Measurements from ENCODE around the gene CDH23. TPM values are rescaled to one million over a fixed set of nuclear protein-coding genes. Genes with fewer than 3 reads are reported as not detected.
A peak's percentile ranks its signal among the peaks of the same experiment; 100 is the strongest.

Gene CDH23
- total RNA-seq, 1 experiment from 2014 or later, result 0.07 TPM

DNA sequence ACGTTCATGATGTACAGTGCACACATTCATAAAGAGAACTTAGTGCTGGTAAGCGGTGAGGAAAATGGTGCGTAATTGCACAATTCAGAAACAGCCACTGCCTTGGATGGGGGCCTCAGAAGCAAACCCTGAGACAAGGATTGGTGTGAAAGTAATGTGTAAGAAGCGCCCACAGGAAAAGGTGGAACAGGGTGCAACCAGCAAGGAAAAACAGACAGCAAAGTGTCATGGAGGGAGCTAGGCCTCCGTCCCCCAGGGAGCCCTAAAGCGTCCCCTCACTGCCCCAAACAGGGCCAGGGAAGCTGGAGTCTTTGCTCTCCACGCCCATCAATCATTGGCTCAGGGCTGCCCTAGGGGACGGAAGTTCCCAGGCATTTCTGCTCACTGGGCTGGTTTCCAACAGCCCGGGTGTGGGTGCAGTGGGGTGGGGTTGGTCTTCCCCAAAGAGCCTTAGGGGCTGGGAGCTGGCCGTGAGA is 332.5 kb downstream of the CDH23 start:
- no peaks in the 10 kb centered on the region for H3K9me3 Mint-ChIP-seq (ENCODE audit: low read depth, unreplicated experiment)
- no peak overlapping the region for H3K4me3 Mint-ChIP-seq (ENCODE audit: low read depth, unreplicated experiment)
- H3K4me1 Mint-ChIP-seq (ENCODE audit: low read depth, unreplicated experiment), result peaks cover 26% of the 10 kb centered on the region
- CTCF ChIA-PET, result interaction anchor here (1.0 to 2.9 kb wide), 5 partner anchors 9 to 44 kb away, joined by 3 to 16 read pairs (median 4); partner anchors contain the start of gene VSIR
- peak; percentile 83 for DNase-seq
- intact Hi-C loops (cut with micrococcal nuclease; ENCODE audit: unreplicated experiment), result loop anchor here (2.0 to 5.0 kb wide), 2 partner anchors 38 to 83 kb away; no protein-coding TSS in a partner anchor
- TF ChIP-seq, protein P1, sequence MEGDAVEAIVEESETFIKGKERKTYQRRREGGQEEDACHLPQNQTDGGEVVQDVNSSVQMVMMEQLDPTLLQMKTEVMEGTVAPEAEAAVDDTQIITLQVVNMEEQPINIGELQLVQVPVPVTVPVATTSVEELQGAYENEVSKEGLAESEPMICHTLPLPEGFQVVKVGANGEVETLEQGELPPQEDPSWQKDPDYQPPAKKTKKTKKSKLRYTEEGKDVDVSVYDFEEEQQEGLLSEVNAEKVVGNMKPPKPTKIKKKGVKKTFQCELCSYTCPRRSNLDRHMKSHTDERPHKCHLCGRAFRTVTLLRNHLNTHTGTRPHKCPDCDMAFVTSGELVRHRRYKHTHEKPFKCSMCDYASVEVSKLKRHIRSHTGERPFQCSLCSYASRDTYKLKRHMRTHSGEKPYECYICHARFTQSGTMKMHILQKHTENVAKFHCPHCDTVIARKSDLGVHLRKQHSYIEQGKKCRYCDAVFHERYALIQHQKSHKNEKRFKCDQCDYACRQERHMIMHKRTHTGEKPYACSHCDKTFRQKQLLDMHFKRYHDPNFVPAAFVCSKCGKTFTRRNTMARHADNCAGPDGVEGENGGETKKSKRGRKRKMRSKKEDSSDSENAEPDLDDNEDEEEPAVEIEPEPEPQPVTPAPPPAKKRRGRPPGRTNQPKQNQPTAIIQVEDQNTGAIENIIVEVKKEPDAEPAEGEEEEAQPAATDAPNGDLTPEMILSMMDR (IDR thresholded peaks at IDR 0.05; ENCODE audit: unreplicated experiment), result no peak
- peak overlapping the region; percentile 38 for H3K27ac Mint-ChIP-seq (ENCODE audit: unreplicated experiment)
- H3K27me3 Mint-ChIP-seq (ENCODE audit: unreplicated experiment), result no peaks in the 10 kb centered on the region
- no TSS peak for BruUV-seq (replicated peaks)
- no peaks in the 10 kb centered on the region for H3K36me3 Mint-ChIP-seq (ENCODE audit: insufficient read depth, unreplicated experiment)

DNA sequence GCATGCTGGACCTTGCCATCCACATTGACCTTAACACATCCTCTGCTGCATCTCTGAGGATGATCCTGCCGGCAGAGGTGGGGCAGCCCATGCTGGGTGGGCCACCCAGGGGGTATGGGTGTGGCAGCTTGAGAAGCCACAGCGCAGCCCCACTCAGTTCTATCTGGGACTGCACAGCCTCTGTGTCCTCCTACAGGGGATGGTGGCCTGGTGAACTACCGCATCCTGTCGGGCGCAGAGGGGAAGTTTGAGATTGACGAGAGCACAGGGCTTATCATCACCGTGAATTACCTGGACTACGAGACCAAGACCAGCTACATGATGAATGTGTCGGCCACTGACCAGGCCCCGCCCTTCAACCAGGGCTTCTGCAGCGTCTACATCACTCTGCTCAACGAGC is 335.1 kb downstream of the CDH23 start:
- CTCF ChIA-PET, result interaction anchor here (1.3 kb wide), 1 partner anchor 35 kb away, joined by 4 read pairs; no protein-coding TSS in a partner anchor

GRCh38 chr10:71734797-71735196 is 338.1 kb downstream of the CDH23 start:
- CTCF ChIA-PET, result no interaction called here
- Mint-ChIP-seq H3K9me3 (ENCODE audit: low read depth, unreplicated experiment) (no peaks in the 10 kb centered on the region), H3K4me1 (ENCODE audit: low read depth, unreplicated experiment) (peaks cover 19% of the 10 kb centered on the region), H3K4me3 (ENCODE audit: low read depth, unreplicated experiment) (no peak overlapping the region), H3K27me3 (ENCODE audit: unreplicated experiment) (no peaks in the 10 kb centered on the region), H3K36me3 (ENCODE audit: insufficient read depth, unreplicated experiment) (peaks cover 5% of the 10 kb centered on the region), H3K27ac (ENCODE audit: unreplicated experiment) (no peak overlapping the region)
- BruUV-seq (replicated peaks), result no TSS peak
- DNase-seq, result no peak
- intact Hi-C loops (cut with micrococcal nuclease; ENCODE audit: unreplicated experiment), result no loop called here
- TF ChIP-seq, protein P1 (IDR thresholded peaks at IDR 0.05; ENCODE audit: unreplicated experiment), result no peak

More for the DNA sequence above, 335.1 kb downstream of the CDH23 start:
- intact Hi-C loops (cut with micrococcal nuclease; ENCODE audit: unreplicated experiment), result no loop called here
- H3K4me1 Mint-ChIP-seq (ENCODE audit: low read depth, unreplicated experiment), result peaks cover 32% of the 10 kb centered on the region
- no peak overlapping the region for H3K27ac Mint-ChIP-seq (ENCODE audit: unreplicated experiment)
- no peak overlapping the region for H3K4me3 Mint-ChIP-seq (ENCODE audit: low read depth, unreplicated experiment)
- H3K9me3 Mint-ChIP-seq (ENCODE audit: low read depth, unreplicated experiment), result no peaks in the 10 kb centered on the region
- TF ChIP-seq, protein P1 (IDR thresholded peaks at IDR 0.05; ENCODE audit: unreplicated experiment), result no peak
- H3K27me3 Mint-ChIP-seq (ENCODE audit: unreplicated experiment), result no peaks in the 10 kb centered on the region
- peaks cover 5% of the 10 kb centered on the region for H3K36me3 Mint-ChIP-seq (ENCODE audit: insufficient read depth, unreplicated experiment)
- DNase-seq, result no peak
- no TSS peak for BruUV-seq (replicated peaks)

DNA sequence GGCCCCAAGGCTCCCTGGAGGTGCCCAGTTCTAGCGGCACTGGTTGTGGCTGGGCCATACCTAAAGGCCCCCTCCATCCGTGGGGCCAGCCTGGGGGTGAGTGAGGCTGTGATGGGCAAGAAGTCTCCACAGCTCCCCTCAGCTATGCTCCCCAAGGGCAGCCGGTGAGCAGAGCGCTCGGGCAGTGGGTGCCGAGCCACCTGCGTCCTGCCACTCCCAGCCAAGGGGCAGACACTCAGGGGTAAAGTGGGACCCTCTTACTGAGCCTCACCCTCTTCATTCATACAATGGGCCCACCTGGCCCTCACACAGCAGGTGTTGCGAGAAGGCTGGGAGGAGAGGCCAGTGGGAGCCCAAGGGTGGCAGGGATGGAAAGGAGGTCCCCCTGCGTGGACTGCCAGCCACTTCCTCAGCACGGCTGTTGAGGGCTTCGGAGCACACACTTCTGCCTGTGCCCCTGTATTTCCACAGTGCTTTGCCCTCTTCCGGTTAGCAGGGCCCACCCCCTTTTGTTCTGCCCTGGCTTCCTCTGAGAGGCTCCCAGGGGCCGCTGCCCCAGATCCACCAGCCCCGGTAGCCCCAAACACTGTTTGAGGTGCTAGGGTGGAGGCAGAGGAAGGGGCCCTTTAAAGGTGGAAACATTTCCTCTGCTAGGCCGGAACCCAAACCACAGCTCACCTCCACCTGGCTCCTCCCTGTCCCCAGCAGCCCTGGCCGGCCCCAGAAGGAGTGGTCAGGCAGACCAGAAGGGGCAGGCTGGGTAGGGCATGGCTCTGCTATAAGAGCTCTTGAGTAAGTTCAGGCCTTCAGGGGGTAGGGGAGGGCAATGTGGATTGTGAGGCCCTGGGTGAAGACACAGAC is 339.2 kb downstream of the CDH23 start:
- CTCF ChIA-PET, result interaction anchor here (1.1 to 1.7 kb wide), 3 partner anchors 8 to 19 kb away, joined by 3 read pairs; no protein-coding TSS in a partner anchor
- Mint-ChIP-seq H3K36me3 (ENCODE audit: insufficient read depth, unreplicated experiment) (peaks cover 5% of the 10 kb centered on the region), H3K9me3 (ENCODE audit: low read depth, unreplicated experiment) (no peaks in the 10 kb centered on the region), H3K4me3 (ENCODE audit: low read depth, unreplicated experiment) (no peak overlapping the region), H3K4me1 (ENCODE audit: low read depth, unreplicated experiment) (peaks cover 24% of the 10 kb centered on the region), H3K27ac (ENCODE audit: unreplicated experiment) (no peak overlapping the region), H3K27me3 (ENCODE audit: unreplicated experiment) (no peaks in the 10 kb centered on the region)
- DNase-seq, result no peak
- intact Hi-C loops (cut with micrococcal nuclease; ENCODE audit: unreplicated experiment), result no loop called here
- TF ChIP-seq, protein P1 (IDR thresholded peaks at IDR 0.05; ENCODE audit: unreplicated experiment), result no peak
- no TSS peak for BruUV-seq (replicated peaks)
